ENCODE measurements around the gene UGP2.
"Not testable (repeated sequence)": the region's sequence is repeated elsewhere in the genome, so short reads cannot be mapped to it uniquely, and the experiment has no call there.

Gene UGP2

GRCh38 chr2:63914311-63914710 is 72.6 kb downstream of the UGP2 start:
- DNase-seq (ENCODE audit: extremely low spot score): no peak
- POLR2A ChIA-PET: no interaction called here
- no peak for TF ChIP-seq LEF1 (IDR thresholded peaks at IDR 0.05; ENCODE audit: borderline replicate concordance)
- TF ChIP-seq PKNOX1 (IDR thresholded peaks at IDR 0.05): no peak
- TF ChIP-seq SUZ12 (IDR thresholded peaks at IDR 0.05): no peak
- TF ChIP-seq L3MBTL2 (conservative IDR thresholded peaks at IDR 0.05): no peak
- TF ChIP-seq ARNT (IDR thresholded peaks at IDR 0.05): no peak
- TF ChIP-seq SP1 (IDR thresholded peaks at IDR 0.05): no peak
- TF ChIP-seq FOXA1 (IDR thresholded peaks at IDR 0.05): no peak
- TF ChIP-seq TARDBP (IDR thresholded peaks at IDR 0.05): no peak
- TF ChIP-seq CTBP1 (IDR thresholded peaks at IDR 0.05; ENCODE audit: borderline replicate concordance): no peak
- TF ChIP-seq ELF4 (IDR thresholded peaks at IDR 0.05): no peak
- CTCF ChIA-PET: no interaction called here

GRCh38 chr2:63926815-63927214 is 85.1 kb downstream of the UGP2 start:
- ChIA-PET POLR2A (no interaction called here), CTCF (no interaction called here)
- no peak for DNase-seq (ENCODE audit: extremely low spot score)
- TF ChIP-seq FOXA1 (IDR thresholded peaks at IDR 0.05): no peak
- TF ChIP-seq HDGF (IDR thresholded peaks at IDR 0.05; ENCODE audit: borderline replicate concordance): no peak
- TF ChIP-seq CTBP1 (IDR thresholded peaks at IDR 0.05; ENCODE audit: borderline replicate concordance): no peak
- TF ChIP-seq ARNT (IDR thresholded peaks at IDR 0.05): no peak
- no peak for TF ChIP-seq SUZ12 (IDR thresholded peaks at IDR 0.05)
- TF ChIP-seq ELF4 (IDR thresholded peaks at IDR 0.05): no peak
- TF ChIP-seq LEF1 (IDR thresholded peaks at IDR 0.05; ENCODE audit: borderline replicate concordance): no peak
- no peak for TF ChIP-seq BHLHE40 (IDR thresholded peaks at IDR 0.05; ENCODE audit: borderline replicate concordance)
- TF ChIP-seq ZNF384 (IDR thresholded peaks at IDR 0.05): no peak
- TF ChIP-seq NFRKB (IDR thresholded peaks at IDR 0.05): no peak
- TF ChIP-seq PKNOX1 (IDR thresholded peaks at IDR 0.05): no peak
- TF ChIP-seq L3MBTL2 (conservative IDR thresholded peaks at IDR 0.05): no peak

- POLR2A ChIA-PET; DNase-seq (ENCODE audit: extremely low spot score); CTCF ChIA-PET: not testable (repeated sequence)
These were observed 90.4 kb downstream of the UGP2 start for GRCh38 chr2:63932104-63932503.
